IMR-90 (cell line): ENCODE results near the gene CCDC182. TPM values are rescaled to one million over a fixed set of nuclear protein-coding genes. Genes with fewer than 3 reads are reported as not detected.

ENCODE experiments used
- ATAC-seq: fragments of 200-7000 bp; cut with Tn5 transposase; 2 replicates; pipeline ENCODE4 v1.9.1; 2020; ENCODE audit warnings: low read depth, mild to moderate bottlenecking, moderate library complexity
- BruUV-seq: library from RNA; stranded (reverse); fragments of 400-500 nt; replicated peaks from 2 replicates; lab custom pipeline; 2021; lab: Mats Ljungman, UMichigan
- CTCF ChIA-PET: fragments of 300-600 bp; formaldehyde crosslinking; extraction: SDS; loops from one replicate; lab custom pipeline; 2021; ENCODE audit warnings: antibody characterized with exemption; lab: Yijun Ruan, JAX
- POLR2A ChIA-PET: fragments of 300-600 bp; sonication (Branson Sonifier 250); formaldehyde crosslinking; loops from one replicate; lab custom pipeline; 2022; ENCODE audit warnings: antibody characterized with exemption; ENCODE audit not compliant: unreplicated experiment; lab: Charles Lee
- DNase-seq: peaks from one replicate; pipeline ENCODE4 v3.0.0; 2013
- H2AFZ ChIP-seq: replicated peaks from 2 replicates; pipeline ENCODE3; 2013; ENCODE audit warnings: low read length, mild to moderate bottlenecking; ENCODE audit not compliant: poor library complexity
- H2AK5ac ChIP-seq: 2 replicates; pipeline ENCODE4 v1.6.1; 2013; ENCODE audit warnings: low read depth, low read length, inconsistent platforms
- H2AK9ac ChIP-seq: replicated peaks from 2 replicates; pipeline ENCODE3; 2013; ENCODE audit warnings: mild to moderate bottlenecking, low read depth, low read length, moderate library complexity; ENCODE audit not compliant: poor library complexity
- H2BK120ac ChIP-seq: 2 replicates; pipeline ENCODE4 v1.6.1; 2013; ENCODE audit warnings: low read depth, low read length, inconsistent platforms
- H2BK15ac ChIP-seq: 3 replicates; pipeline ENCODE4 v1.6.1; 2013; ENCODE audit warnings: low read depth, low read length, inconsistent platforms
- H2BK20ac ChIP-seq: 2 replicates; pipeline ENCODE4 v1.6.1; 2013; ENCODE audit warnings: low read depth, mild to moderate bottlenecking, inconsistent platforms, low read length, moderate library complexity
- H2BK5ac ChIP-seq: 2 replicates; pipeline ENCODE4 v1.6.1; 2013; ENCODE audit warnings: mild to moderate bottlenecking, low read depth, low read length, inconsistent platforms; ENCODE audit not compliant: poor library complexity, severe bottlenecking
- H3K14ac ChIP-seq: replicated peaks from 2 replicates; pipeline ENCODE4 v1.6.1; 2013; ENCODE audit warnings: low read depth, low read length, inconsistent platforms
- H3K18ac ChIP-seq: 2 replicates; pipeline ENCODE4 v1.6.1; 2013; ENCODE audit warnings: low read depth, low read length, control low read depth
- H3K23ac ChIP-seq: 2 replicates; pipeline ENCODE4 v1.6.1; 2013; ENCODE audit warnings: low read depth, low read length, inconsistent platforms
- H3K27ac ChIP-seq: 2 replicates; pipeline ENCODE4 v1.5.1; 2013; ENCODE audit warnings: mild to moderate bottlenecking, control low read depth, low read length; ENCODE audit not compliant: insufficient read depth
- H3K27me3 ChIP-seq: 2 replicates; pipeline ENCODE4 v1.6.1; 2013; ENCODE audit warnings: low read length; ENCODE audit not compliant: control insufficient read depth, insufficient read depth
- H3K36me3 ChIP-seq: 2 replicates; pipeline ENCODE4 v1.6.1; 2013; ENCODE audit warnings: low read length, mixed read lengths; ENCODE audit not compliant: control insufficient read depth, insufficient read depth
- H3K4ac ChIP-seq: 2 replicates; pipeline ENCODE4 v1.6.1; 2013; ENCODE audit warnings: low read depth, low read length, inconsistent platforms
- H3K4me1 ChIP-seq: 2 replicates; pipeline ENCODE4 v1.6.1; 2013; ENCODE audit warnings: low read length, mixed read lengths; ENCODE audit not compliant: control insufficient read depth, insufficient read depth
- H3K4me2 ChIP-seq: 2 replicates; pipeline ENCODE4 v1.6.1; 2013; ENCODE audit warnings: low read depth, mild to moderate bottlenecking, control low read depth, low read length, moderate library complexity
- H3K4me3 ChIP-seq: 2 replicates; pipeline ENCODE4 v1.5.1; 2013; ENCODE audit warnings: low read depth, mild to moderate bottlenecking, control low read depth, low read length, moderate library complexity; ENCODE audit not compliant: insufficient read depth
- H3K56ac ChIP-seq: 2 replicates; pipeline ENCODE4 v1.6.1; 2013; ENCODE audit warnings: low read length, inconsistent platforms; ENCODE audit not compliant: insufficient read depth; ENCODE audit errors: extremely low read depth
- H3K79me1 ChIP-seq, 2 experiments: 2 replicates each; pipeline ENCODE4 v1.6.1; 2013; ENCODE audit warnings: low read length in 2 of 2, inconsistent platforms in 1 of 2, low read depth in 1 of 2
- H3K9ac ChIP-seq: 2 replicates; pipeline ENCODE4 v1.6.1; 2013; ENCODE audit warnings: low read depth, low read length, control low read depth
- H3K9me1 ChIP-seq: 2 replicates; pipeline ENCODE4 v1.6.1; 2013; ENCODE audit warnings: low read length, inconsistent platforms; ENCODE audit not compliant: insufficient read depth
- H3K9me3 ChIP-seq: 2 replicates; pipeline ENCODE4 v1.6.1; 2013; ENCODE audit warnings: low read length; ENCODE audit not compliant: control insufficient read depth, insufficient read depth
- H4K20me1 ChIP-seq: 2 replicates; pipeline ENCODE4 v1.6.1; 2013; ENCODE audit warnings: low read length, inconsistent platforms; ENCODE audit not compliant: insufficient read depth
- H4K5ac ChIP-seq: 2 replicates; pipeline ENCODE4 v1.6.1; 2013; ENCODE audit warnings: mild to moderate bottlenecking, low read depth, low read length, control low read depth
- H4K8ac ChIP-seq, 2 experiments: 2 replicates each; pipeline ENCODE4 v1.6.1; 2013; ENCODE audit warnings: low read depth in 2 of 2, low read length in 2 of 2, control low read depth in 1 of 2, inconsistent platforms in 1 of 2
- H4K91ac ChIP-seq: 2 replicates; pipeline ENCODE4 v1.6.1; 2013; ENCODE audit warnings: low read depth, low read length, inconsistent platforms; ENCODE audit not compliant: insufficient read depth
- CEBPB ChIP-seq: IDR thresholded peaks from 2 replicates; pipeline ENCODE4 v1.6.1; 2012; ENCODE audit warnings: low read depth, low read length, improper control_type of control experiment
- CHD1 ChIP-seq: IDR thresholded peaks from 2 replicates; pipeline ENCODE4 v1.6.1; 2012; ENCODE audit warnings: low read depth, low read length, improper control_type of control experiment
- CTCF ChIP-seq: conservative IDR thresholded peaks from 2 replicates; pipeline ENCODE4 v1.5.1; 2012; ENCODE audit warnings: mild to moderate bottlenecking, low read depth, low read length, improper control_type of control experiment
- ELK1 ChIP-seq: fragments of 150-350 bp; IDR thresholded peaks from 2 replicates; pipeline ENCODE4 v1.6.1; 2016; ENCODE audit warnings: low read depth, mild to moderate bottlenecking, low read length, moderate library complexity, borderline replicate concordance
- FOS ChIP-seq: fragments of 150-350 bp; IDR thresholded peaks from 2 replicates; pipeline ENCODE4 v1.6.1; 2016; ENCODE audit warnings: low read depth, low read length
- MAFK ChIP-seq: IDR thresholded peaks from 2 replicates; pipeline ENCODE4 v1.6.1; 2012; ENCODE audit warnings: low read depth, low read length, improper control_type of control experiment
- MAZ ChIP-seq: IDR thresholded peaks from 2 replicates; pipeline ENCODE4 v1.6.1; 2012; ENCODE audit warnings: low read depth, mild to moderate bottlenecking, low read length, improper control_type of control experiment, moderate library complexity, borderline replicate concordance
- MXI1 ChIP-seq: IDR thresholded peaks from 2 replicates; pipeline ENCODE4 v1.6.1; 2012; ENCODE audit warnings: low read depth, mild to moderate bottlenecking, low read length, moderate library complexity, borderline replicate concordance
- NFE2L2 ChIP-seq: fragments of 150-350 bp; IDR thresholded peaks from 2 replicates; pipeline ENCODE4 v1.6.1; 2016; ENCODE audit warnings: low read depth, mild to moderate bottlenecking, low read length
- RAD21 ChIP-seq: IDR thresholded peaks from 2 replicates; pipeline ENCODE4 v1.6.1; 2012; ENCODE audit warnings: low read length, improper control_type of control experiment
- RCOR1 ChIP-seq: IDR thresholded peaks from 2 replicates; pipeline ENCODE4 v1.6.1; 2012; ENCODE audit warnings: mild to moderate bottlenecking, low read length, improper control_type of control experiment; ENCODE audit not compliant: insufficient replicate concordance
- RFX5 ChIP-seq: IDR thresholded peaks from 2 replicates; pipeline ENCODE4 v1.8.0; 2012; ENCODE audit warnings: low read depth, mild to moderate bottlenecking, low read length, moderate library complexity
- SMC3 ChIP-seq: fragments of 150-350 bp; IDR thresholded peaks from 2 replicates; pipeline ENCODE4 v1.6.1; 2016; ENCODE audit warnings: low read depth, mild to moderate bottlenecking, antibody characterized with exemption, low read length, moderate library complexity
- USF2 ChIP-seq: fragments of 150-350 bp; IDR thresholded peaks from 2 replicates; pipeline ENCODE4 v1.6.1; 2017; ENCODE audit warnings: mild to moderate bottlenecking, antibody characterized with exemption, low read length, low read depth
- WGBS, 2 experiments: methylation state at CpG; one replicate each; pipeline versions ENCODE4 v1.1.5 to v1.1.7; 2013; ENCODE audit warnings: missing lambda C conversion rate in 2 of 2; ENCODE audit not compliant: insufficient read length in 1 of 2; ENCODE audit errors: extremely low coverage in 2 of 2; 5-methylcytosine and 5-hydroxymethylcytosine counted together
- dilution Hi-C: fragments of 300-500 bp; cut with HindIII; formaldehyde crosslinking; loops from one replicate; pipeline ENCODE4 v1.14.3; 2018; ENCODE audit warnings: low sequenced_read_pairs; ENCODE audit not compliant: unreplicated experiment
- in situ Hi-C: fragments of 300-500 bp; cut with MboI; formaldehyde crosslinking; loops from 3 replicates; pipeline ENCODE4 v1.14.3; 2019; ENCODE audit warnings: low sequenced_read_pairs, inconsistent platforms, mixed read lengths
- intact Hi-C: fragments of 100-400 bp; cut with micrococcal nuclease; formaldehyde crosslinking; loops from 2 replicates; pipeline ENCODE4 v1.10.0; 2022
- polyA plus RNA-seq, 3 experiments: library from polyadenylated mRNA; depleted of rRNA; stranded (reverse); fragments of >200 nt; gene quantifications; 2 replicates each; pipeline ENCODE4 v1.2.3, GENCODE V29; 2012; ENCODE audit warnings: low replicate concordance in 1 of 3
- total RNA-seq: library from RNA; depleted of rRNA; stranded (reverse); fragments of >200 nt; gene quantifications from 2 replicates; pipeline ENCODE4 v1.2.3, GENCODE V29; 2012

The CCDC182 gene
- total and polyA plus RNA-seq, 2 of the 4 experiments (the other 2 are of a cell fraction): not detected

- H2AFZ ChIP-seq: peak overlapping the region; percentile 13
- ChIA-PET POLR2A (no interaction called here), CTCF (interaction anchor here (0.6 to 3.3 kb wide), 6 partner anchors 11 to 619 kb away, joined by 3 to 14 read pairs (median 3); no protein-coding TSS in a partner anchor)
- intact Hi-C loops (loop anchor here (1.0 kb wide), 4 partner anchors 86 to 616 kb away; no protein-coding TSS in a partner anchor), in situ Hi-C loops (loop anchor here (10.0 kb wide), 3 partner anchors 153 to 623 kb away; no protein-coding TSS in a partner anchor), dilution Hi-C loops (no loop called here)
- H3K4me2 ChIP-seq: no peak overlapping the region
- no peak overlapping the region for H4K8ac ChIP-seq
- no peak overlapping the region for H2BK20ac ChIP-seq
- no peaks in the 10 kb centered on the region for H3K4me1 ChIP-seq
- no peak overlapping the region for H3K23ac ChIP-seq
- no peak overlapping the region for H3K18ac ChIP-seq
- H3K79me1 ChIP-seq: no peaks in the 10 kb centered on the region
- no peak overlapping the region for H4K91ac ChIP-seq
- H3K9me1 ChIP-seq: no peaks in the 10 kb centered on the region
- H2BK15ac ChIP-seq: no peak overlapping the region
- peak; percentile 93 for ATAC-seq
- no peak overlapping the region for H2BK5ac ChIP-seq
- no peak overlapping the region for H3K14ac ChIP-seq
- no peaks in the 10 kb centered on the region for H3K9me3 ChIP-seq
- H2AK9ac ChIP-seq: peak overlapping the region; percentile 57
- H4K20me1 ChIP-seq: no peaks in the 10 kb centered on the region
- no peak overlapping the region for H2AK5ac ChIP-seq
- H3K36me3 ChIP-seq: no peaks in the 10 kb centered on the region
- peaks cover 38% of the 10 kb centered on the region for H3K27me3 ChIP-seq
- H3K56ac ChIP-seq: no peak overlapping the region
- H3K4ac ChIP-seq: no peak overlapping the region
- no peak overlapping the region for H3K9ac ChIP-seq
- 83% methylated on average over 1 of the region's 6 CpGs; no CpG with 5 or more reads in 1 of the 2 experiments for WGBS, 2 experiments
- peak; percentile 73 for DNase-seq
- H4K5ac ChIP-seq: no peak overlapping the region
- H3K27ac ChIP-seq: no peak overlapping the region
- no TSS peak for BruUV-seq
- H3K4me3 ChIP-seq: no peak overlapping the region
- H2BK120ac ChIP-seq: no peak overlapping the region
- TF ChIP-seq MXI1 (no peak), NFE2L2 (no peak), ELK1 (no peak), SMC3 (peak; percentile 86), MAFK (no peak), RAD21 (peak; percentile 91), RCOR1 (no peak), CHD1 (no peak), USF2 (no peak), CEBPB (no peak), MAZ (no peak), FOS (no peak), RFX5 (no peak), CTCF (peak; percentile 91)
Measured at GRCh38 chr17:57747221-57748017, 2.3 kb upstream of the CCDC182 start.
